Measurements from ENCODE around the gene MBOAT2. TPM values are rescaled to one million over a fixed set of nuclear protein-coding genes. Genes with fewer than 3 reads are reported as not detected.

MBOAT2 gene
- total RNA-seq, 1 experiment from 2014 or later: 30.7 TPM

DNA sequence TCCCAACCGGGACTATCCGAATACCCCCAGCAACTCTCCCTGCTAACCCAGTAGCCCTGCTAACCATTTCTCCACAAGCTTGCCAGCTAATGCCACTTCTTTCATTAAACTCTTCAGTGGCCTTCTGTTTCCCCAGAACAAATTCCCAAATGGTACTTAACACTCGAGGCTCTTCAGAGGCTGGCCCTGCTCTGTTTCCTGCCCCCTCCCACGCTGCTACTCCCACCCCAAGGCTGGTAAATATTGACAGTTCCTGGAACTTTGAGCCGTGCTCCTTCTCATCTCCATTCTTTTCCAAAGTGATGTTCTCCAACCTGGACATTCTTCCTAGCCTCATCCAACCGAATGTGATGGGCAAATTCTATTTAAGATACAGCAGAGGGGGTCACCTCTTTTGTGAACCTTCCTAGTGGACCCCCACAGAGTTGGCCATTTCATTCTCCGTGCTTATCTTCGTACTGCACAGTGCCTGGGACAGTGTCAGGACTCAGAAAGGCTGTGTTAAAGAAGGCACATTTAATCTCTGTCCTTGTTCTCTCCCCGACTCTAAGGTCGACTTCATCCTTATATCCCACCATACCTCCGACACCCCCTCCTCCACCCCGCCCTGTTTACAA lies 162.9 kb downstream of the MBOAT2 start:
- H3K36me3 ChIP-seq (ENCODE audit: low read depth, low read length): no peaks in the 10 kb centered on the region
- H3K9me3 ChIP-seq (ENCODE audit: low read length): no peaks in the 10 kb centered on the region
- no peak overlapping the region for H3K4me2 ChIP-seq (ENCODE audit: low read length)
- intact Hi-C loops (cut with micrococcal nuclease): no loop called here
- no peak overlapping the region for H2AFZ ChIP-seq (ENCODE audit: low read length)
- no peaks in the 10 kb centered on the region for H3K9me2 ChIP-seq (replicated peaks; ENCODE audit: low read length)
- H3K4me3 ChIP-seq (ENCODE audit: low read length): no peak overlapping the region
- TF ChIP-seq CTCF (conservative IDR thresholded peaks at IDR 0.05; ENCODE audit: low read depth, low read length): no peak
- no peak for TF ChIP-seq EZH2 (IDR thresholded peaks at IDR 0.05; ENCODE audit: low read length, unreplicated experiment)
- TF ChIP-seq EZH2phosphoT487 (IDR thresholded peaks at IDR 0.05; ENCODE audit: borderline replicate concordance, low read length): no peak
- H3K4me1 ChIP-seq (ENCODE audit: insufficient read depth, low read length): peaks cover 11% of the 10 kb centered on the region
- H3K27me3 ChIP-seq (ENCODE audit: low read length): no peaks in the 10 kb centered on the region
- POLR2A ChIA-PET (ENCODE audit: unreplicated experiment): no interaction called here
- no peak overlapping the region for H3K27ac ChIP-seq (ENCODE audit: low read length)
- H3F3A ChIP-seq (ENCODE audit: low read length, unreplicated experiment): no peaks in the 10 kb centered on the region
- no TSS peak for BruUV-seq (replicated peaks)
- peaks cover 18% of the 10 kb centered on the region for H3K79me2 ChIP-seq (ENCODE audit: low read length)
- 0 out of 2 replicates have a peak, but pooled peaks cover 6% of the 10 kb centered on the region for H4K20me1 ChIP-seq (ENCODE audit: low read length)
- no peak for ATAC-seq
- no peak overlapping the region for H3K9ac ChIP-seq (ENCODE audit: low read length)
- no peak for DNase-seq
- CTCF ChIA-PET: no interaction called here

- Histone ChIP-seq H3K9ac (ENCODE audit: low read length) (no peak overlapping the region), H3K9me3 (ENCODE audit: low read length) (no peaks in the 10 kb centered on the region), H3K36me3 (ENCODE audit: low read depth, low read length) (no peaks in the 10 kb centered on the region), H4K20me1 (ENCODE audit: low read length) (0 out of 2 replicates have a peak, but pooled peaks cover 6% of the 10 kb centered on the region), H3K9me2 (replicated peaks; ENCODE audit: low read length) (no peaks in the 10 kb centered on the region), H3K4me3 (ENCODE audit: low read length) (no peak overlapping the region), H3K27me3 (ENCODE audit: low read length) (no peaks in the 10 kb centered on the region), H3K79me2 (ENCODE audit: low read length) (peaks cover 30% of the 10 kb centered on the region), H3K27ac (ENCODE audit: low read length) (no peak overlapping the region), H3F3A (ENCODE audit: low read length, unreplicated experiment) (no peaks in the 10 kb centered on the region), H3K4me1 (ENCODE audit: insufficient read depth, low read length) (peaks cover 13% of the 10 kb centered on the region), H3K4me2 (ENCODE audit: low read length) (no peak overlapping the region), H2AFZ (ENCODE audit: low read length) (no peak overlapping the region)
- POLR2A ChIA-PET (ENCODE audit: unreplicated experiment): no interaction called here
- intact Hi-C loops (cut with micrococcal nuclease): no loop called here
- TF ChIP-seq CTCF (conservative IDR thresholded peaks at IDR 0.05; ENCODE audit: low read depth, low read length) (no peak), EZH2phosphoT487 (IDR thresholded peaks at IDR 0.05; ENCODE audit: borderline replicate concordance, low read length) (no peak), EZH2 (IDR thresholded peaks at IDR 0.05; ENCODE audit: low read length, unreplicated experiment) (no peak)
- BruUV-seq (replicated peaks): no TSS peak
- CTCF ChIA-PET: no interaction called here
- ATAC-seq (no peak), DNase-seq (no peak)
Measured at GRCh38 chr2:8839189-8839965, 164.1 kb downstream of the MBOAT2 start.

DNA sequence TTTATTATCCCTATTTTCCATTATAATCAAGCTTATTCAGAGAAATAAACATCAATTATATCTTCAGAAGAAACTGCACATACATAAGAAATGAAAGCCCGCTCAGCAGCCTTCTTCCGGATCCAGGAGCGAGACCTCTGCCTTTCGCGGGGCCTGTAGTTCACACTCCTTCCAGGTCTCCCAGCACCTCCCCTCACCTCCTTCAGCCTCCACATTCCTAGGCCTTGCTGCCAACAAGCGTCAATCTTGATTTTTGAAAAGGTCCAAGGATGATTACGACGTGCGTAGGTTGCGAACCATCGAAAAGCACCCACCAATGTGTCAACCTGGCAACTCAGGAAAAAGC lies 165.7 kb downstream of the MBOAT2 start:
- peaks cover 46% of the 10 kb centered on the region for H3K79me2 ChIP-seq (ENCODE audit: low read length)
- H3K4me3 ChIP-seq (ENCODE audit: low read length): no peak overlapping the region
- no peaks in the 10 kb centered on the region for H3K9me3 ChIP-seq (ENCODE audit: low read length)
- H2AFZ ChIP-seq (ENCODE audit: low read length): no peak overlapping the region; the same call in 1 of the 2 replicates
- H3K9ac ChIP-seq (ENCODE audit: low read length): no peak overlapping the region
- DNase-seq: no peak
- no peak for ATAC-seq
- H3K36me3 ChIP-seq (ENCODE audit: low read depth, low read length): no peaks in the 10 kb centered on the region
- CTCF ChIA-PET: no interaction called here
- POLR2A ChIA-PET (ENCODE audit: unreplicated experiment): no interaction called here
- no peaks in the 10 kb centered on the region for H3K27me3 ChIP-seq (ENCODE audit: low read length)
- no peak overlapping the region for H3K27ac ChIP-seq (ENCODE audit: low read length)
- peaks cover 13% of the 10 kb centered on the region for H3K4me1 ChIP-seq (ENCODE audit: insufficient read depth, low read length)
- H4K20me1 ChIP-seq (ENCODE audit: low read length): 0 out of 2 replicates have a peak, but pooled peaks cover 6% of the 10 kb centered on the region
- TF ChIP-seq EZH2 (IDR thresholded peaks at IDR 0.05; ENCODE audit: low read length, unreplicated experiment) (no peak), CTCF (conservative IDR thresholded peaks at IDR 0.05; ENCODE audit: low read depth, low read length) (no peak), EZH2phosphoT487 (IDR thresholded peaks at IDR 0.05; ENCODE audit: borderline replicate concordance, low read length) (no peak)
- no peaks in the 10 kb centered on the region for H3K9me2 ChIP-seq (replicated peaks; ENCODE audit: low read length)
- intact Hi-C loops (cut with micrococcal nuclease): no loop called here
- no TSS peak for BruUV-seq (replicated peaks)
- H3K4me2 ChIP-seq (ENCODE audit: low read length): peak overlapping the region; percentile 61
- no peaks in the 10 kb centered on the region for H3F3A ChIP-seq (ENCODE audit: low read length, unreplicated experiment)
